LNCAP (cell line): Measurements from ENCODE around the gene ACVR1.

Source experiments
- TF ChIP-seq, protein P1 (sequence below): fragments of 450-650 bp; IDR thresholded peaks from 2 replicates; pipeline ENCODE4 v1.5.1; 2017; ENCODE audit warnings: mild to moderate bottlenecking

ACVR1 gene

DNA sequence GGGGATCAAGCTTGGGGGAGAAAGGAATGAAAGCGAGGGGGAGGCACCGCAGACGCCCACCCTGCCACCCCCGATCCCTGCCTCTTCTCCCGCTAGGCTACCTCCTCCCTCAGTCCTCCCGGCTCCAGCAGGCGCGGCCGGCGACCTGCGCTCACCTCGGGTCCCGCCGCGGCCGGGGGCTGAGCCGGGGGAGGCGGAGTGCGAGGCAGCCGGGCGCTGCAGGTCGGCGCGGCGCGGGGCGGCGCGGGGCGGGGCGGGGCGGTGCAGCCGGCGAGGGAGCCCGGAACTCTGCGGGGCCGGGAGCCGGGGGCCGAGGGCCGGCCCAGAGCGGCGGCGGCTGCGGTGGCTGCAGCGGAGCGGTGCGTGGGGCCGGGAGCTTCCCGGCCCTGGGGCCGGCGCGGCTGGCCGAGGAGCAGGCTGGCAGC lies 477 bp downstream of the ACVR1 start:
- TF ChIP-seq, protein P1, sequence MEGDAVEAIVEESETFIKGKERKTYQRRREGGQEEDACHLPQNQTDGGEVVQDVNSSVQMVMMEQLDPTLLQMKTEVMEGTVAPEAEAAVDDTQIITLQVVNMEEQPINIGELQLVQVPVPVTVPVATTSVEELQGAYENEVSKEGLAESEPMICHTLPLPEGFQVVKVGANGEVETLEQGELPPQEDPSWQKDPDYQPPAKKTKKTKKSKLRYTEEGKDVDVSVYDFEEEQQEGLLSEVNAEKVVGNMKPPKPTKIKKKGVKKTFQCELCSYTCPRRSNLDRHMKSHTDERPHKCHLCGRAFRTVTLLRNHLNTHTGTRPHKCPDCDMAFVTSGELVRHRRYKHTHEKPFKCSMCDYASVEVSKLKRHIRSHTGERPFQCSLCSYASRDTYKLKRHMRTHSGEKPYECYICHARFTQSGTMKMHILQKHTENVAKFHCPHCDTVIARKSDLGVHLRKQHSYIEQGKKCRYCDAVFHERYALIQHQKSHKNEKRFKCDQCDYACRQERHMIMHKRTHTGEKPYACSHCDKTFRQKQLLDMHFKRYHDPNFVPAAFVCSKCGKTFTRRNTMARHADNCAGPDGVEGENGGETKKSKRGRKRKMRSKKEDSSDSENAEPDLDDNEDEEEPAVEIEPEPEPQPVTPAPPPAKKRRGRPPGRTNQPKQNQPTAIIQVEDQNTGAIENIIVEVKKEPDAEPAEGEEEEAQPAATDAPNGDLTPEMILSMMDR: no peak

DNA sequence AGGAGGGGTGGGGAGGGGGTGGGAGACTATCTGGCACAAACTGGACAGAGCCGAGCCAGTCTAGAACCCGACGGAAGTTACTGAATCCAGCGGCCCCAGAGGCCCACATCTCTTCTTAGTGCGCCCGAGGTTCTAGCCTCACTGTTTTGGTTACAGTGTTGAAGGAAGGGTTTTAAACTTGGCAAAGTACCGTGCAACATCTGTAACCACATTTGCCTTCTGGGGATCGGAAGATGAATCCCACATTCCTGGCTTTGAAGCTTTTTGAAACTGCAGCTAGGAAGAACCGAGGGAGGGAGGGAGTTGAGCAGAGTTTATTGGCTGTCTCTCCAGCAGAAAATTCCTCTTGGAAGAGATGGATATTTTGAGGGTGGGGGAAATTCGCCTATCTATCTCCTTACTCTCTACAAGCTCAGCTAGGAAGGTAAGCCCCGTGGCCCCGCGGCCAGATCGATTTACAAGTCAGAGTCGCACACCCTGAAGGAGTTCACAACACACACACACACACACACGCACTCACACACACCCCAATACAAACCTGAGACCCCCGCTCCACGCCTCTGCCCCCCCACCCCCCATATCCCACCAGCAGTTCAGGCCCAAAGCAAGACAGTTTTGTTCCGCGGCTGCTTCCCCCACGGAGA lies 1.0 kb downstream of the ACVR1 start:
- TF ChIP-seq, protein P1: no peak

DNA sequence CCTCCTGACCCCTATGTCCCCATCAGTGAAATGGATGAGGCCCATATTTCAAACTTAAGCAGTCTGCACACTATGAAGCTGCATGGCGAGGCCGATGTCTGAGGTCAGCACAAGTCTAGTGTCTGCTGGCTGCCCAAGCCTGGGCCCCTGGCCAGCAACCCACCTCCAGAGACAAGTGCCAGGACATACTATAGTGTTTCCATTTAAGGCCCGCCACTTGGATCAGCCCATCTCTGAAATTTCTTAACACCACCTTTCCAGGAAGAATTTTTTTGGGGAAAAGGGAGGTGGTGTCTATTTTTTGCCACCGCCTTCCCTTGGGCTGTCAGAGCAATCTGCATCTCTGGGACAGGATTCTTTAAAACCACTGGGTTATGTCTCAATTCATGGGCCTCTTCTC lies 1.8 kb downstream of the ACVR1 start:
- TF ChIP-seq, protein P1: no peak

DNA sequence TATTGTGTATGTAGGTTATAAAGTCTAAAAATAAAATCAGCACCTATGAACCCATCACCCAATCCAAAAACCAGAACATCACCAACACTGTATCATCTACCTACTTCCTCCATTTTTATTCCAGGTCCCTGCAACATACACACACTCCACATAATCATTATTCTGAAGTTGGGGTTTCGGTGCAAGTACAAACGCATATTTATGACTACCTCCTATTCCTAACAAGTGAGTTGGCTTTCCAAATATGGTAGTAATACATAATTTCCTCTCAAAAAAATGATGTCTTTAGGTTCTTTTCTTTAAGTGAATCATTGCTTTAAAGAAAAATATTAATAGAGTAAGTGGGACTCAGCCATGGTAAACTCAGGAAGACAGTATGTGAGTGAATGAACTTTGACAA lies 3.3 kb downstream of the ACVR1 start:
- TF ChIP-seq, protein P1: no peak

DNA sequence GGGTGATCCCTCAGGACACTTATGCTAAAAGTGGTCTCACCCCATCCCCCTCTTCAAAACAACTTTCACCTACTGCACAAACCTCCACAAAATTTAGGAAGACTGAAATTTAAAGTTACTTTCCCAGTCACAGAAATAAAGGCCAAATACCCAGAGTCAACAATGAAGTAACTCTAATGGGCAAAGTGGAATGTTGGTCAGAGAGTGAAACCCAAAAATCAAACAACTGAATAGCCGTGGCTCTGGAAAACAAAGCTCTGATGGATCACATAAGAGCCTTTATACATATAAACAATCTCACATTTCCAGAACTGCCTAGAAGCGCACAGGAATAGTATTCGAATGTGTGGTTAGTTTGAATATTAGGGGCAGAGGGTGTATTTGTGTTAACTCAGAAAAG lies 4.7 kb downstream of the ACVR1 start:
- TF ChIP-seq, protein P1: no peak

DNA sequence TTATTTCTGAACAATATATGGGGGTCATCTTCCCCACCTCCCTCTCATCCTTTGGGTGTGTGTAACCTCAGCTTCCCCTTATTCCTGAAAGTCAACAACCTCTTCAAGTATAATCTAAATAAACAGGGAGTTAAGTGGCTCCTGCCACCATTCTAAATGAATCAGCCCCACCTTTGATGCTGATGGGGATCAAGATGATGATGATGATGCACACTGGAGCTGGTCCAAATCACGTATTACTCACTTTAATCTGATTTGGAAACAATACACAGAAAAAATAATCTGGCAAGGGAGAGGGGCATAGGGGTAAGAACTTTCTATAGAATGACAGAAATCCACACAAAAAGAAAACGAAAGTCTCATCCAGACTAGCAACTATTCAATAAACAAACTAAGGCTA lies 7.1 kb downstream of the ACVR1 start:
- TF ChIP-seq, protein P1: no peak

DNA sequence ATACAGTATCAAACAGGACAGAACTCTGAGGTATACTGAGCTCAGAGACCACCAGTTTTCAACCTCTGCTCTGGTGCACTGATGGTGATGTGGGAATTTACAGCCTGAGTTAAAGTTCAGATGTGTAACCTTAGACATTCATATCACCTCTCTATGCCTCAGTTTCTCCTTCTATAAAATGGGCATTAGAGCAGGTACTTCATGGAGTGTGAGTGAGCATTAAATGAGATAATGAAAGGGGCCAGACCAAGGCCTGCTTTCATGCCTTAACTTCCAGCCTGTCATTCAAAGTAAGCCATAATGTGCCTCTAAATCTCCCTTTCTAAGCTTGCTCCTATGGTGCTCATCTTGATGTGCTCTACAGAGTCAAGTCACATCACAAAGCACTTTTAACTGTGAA lies 8.4 kb downstream of the ACVR1 start:
- TF ChIP-seq, protein P1: no peak
